Testis (tissue), 2 donors: Measurements from ENCODE around the gene SH3PXD2B.

Experiments
- POLR2A ChIP-seq: fragments of 450-650 bp; IDR thresholded peaks from one replicate; pipeline ENCODE4 v1.6.1; 2017; ENCODE audit warnings: antibody characterized with exemption, mild to moderate bottlenecking, moderate library complexity
- TF ChIP-seq, protein P1 (sequence below), 3 experiments: fragments of 450-650 bp in 2 of 3; fragments of 200-600 bp in 1 of 3; sonication (generic) in 1 of 3; IDR thresholded peaks; one replicate each; pipeline ENCODE4 v1.5.1; 2016 to 2019; ENCODE audit warnings: antibody characterized with exemption in 3 of 3, mild to moderate bottlenecking in 2 of 3, moderate library complexity in 1 of 3

DNA sequence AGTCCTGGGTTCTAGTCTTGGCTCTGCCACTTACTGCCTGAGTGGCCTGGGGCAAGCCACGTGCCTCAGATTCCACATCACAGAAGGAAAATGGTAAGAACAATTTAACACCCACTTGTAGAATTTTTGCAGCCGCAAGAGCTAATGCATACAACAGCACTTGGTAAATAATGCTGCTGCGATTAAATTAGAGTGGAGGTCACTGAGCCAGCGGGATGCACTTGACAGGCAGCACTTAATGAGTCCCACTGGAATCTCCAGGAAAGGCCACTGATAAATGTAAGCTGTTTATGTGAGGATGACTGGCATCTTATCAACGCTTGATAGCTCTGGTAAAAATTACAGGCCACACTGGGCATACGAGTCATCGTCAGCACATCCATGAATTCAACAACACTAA is 111.4 kb downstream of the SH3PXD2B start:
- no peak for TF ChIP-seq POLR2A
- TF ChIP-seq, protein P1, sequence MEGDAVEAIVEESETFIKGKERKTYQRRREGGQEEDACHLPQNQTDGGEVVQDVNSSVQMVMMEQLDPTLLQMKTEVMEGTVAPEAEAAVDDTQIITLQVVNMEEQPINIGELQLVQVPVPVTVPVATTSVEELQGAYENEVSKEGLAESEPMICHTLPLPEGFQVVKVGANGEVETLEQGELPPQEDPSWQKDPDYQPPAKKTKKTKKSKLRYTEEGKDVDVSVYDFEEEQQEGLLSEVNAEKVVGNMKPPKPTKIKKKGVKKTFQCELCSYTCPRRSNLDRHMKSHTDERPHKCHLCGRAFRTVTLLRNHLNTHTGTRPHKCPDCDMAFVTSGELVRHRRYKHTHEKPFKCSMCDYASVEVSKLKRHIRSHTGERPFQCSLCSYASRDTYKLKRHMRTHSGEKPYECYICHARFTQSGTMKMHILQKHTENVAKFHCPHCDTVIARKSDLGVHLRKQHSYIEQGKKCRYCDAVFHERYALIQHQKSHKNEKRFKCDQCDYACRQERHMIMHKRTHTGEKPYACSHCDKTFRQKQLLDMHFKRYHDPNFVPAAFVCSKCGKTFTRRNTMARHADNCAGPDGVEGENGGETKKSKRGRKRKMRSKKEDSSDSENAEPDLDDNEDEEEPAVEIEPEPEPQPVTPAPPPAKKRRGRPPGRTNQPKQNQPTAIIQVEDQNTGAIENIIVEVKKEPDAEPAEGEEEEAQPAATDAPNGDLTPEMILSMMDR (IDR thresholded peaks at IDR 0.05) = no peak
